HepG2 (cell line): ENCODE data around the gene AUP1. TPM values are rescaled to one million over a fixed set of nuclear protein-coding genes. Genes with fewer than 3 reads are reported as not detected.

Experiments used
- ATAC-seq: fragments of 200-7000 bp; cut with Tn5 transposase; 3 replicates; pipeline ENCODE4 v1.9.1; 2020; ENCODE audit warnings: mild to moderate bottlenecking, moderate library complexity
- BruUV-seq: library from RNA; stranded (reverse); fragments of 400-500 nt; replicated peaks from 2 replicates; lab custom pipeline; 2021; lab: Mats Ljungman, UMichigan
- CTCF ChIA-PET: fragments of 300-600 bp; formaldehyde crosslinking; extraction: SDS; loops from one replicate; lab custom pipeline; 2021; ENCODE audit warnings: low total read pairs, inconsistent platforms, low intra/inter-chr PET ratio; lab: Yijun Ruan, JAX
- POLR2A ChIA-PET: fragments of 350-600 bp; sonication (Branson Sonifier 250); formaldehyde crosslinking; loops from one replicate; lab custom pipeline; 2020; ENCODE audit warnings: antibody characterized with exemption, inconsistent platforms; lab: Yijun Ruan, JAX
- DNase-seq: peaks from one replicate; pipeline ENCODE4 v3.0.0-alpha.2; 2015; ENCODE audit warnings: low spot score
- FAIRE-seq: peaks from 3 replicates; lab custom pipeline; 2011; peaks lifted over from hg19 to GRCh38; lab: Jason Lieb, UNC
- H2AFZ ChIP-seq: one replicate; pipeline ENCODE4 v1.6.1; 2011; ENCODE audit warnings: low read length, inconsistent platforms
- H3K27ac ChIP-seq: fragments of 300-600 bp; 3 replicates; pipeline ENCODE4 v1.8.0; 2011; ENCODE audit warnings: mixed run types, mild to moderate bottlenecking, mixed read lengths, low read length, inconsistent platforms; ENCODE audit not compliant: insufficient read depth; ENCODE audit errors: extremely low read length
- H3K27me3 ChIP-seq, 2 experiments: fragments of 200-600 bp in 1 of 2; 2 replicates in 1 of 2; 3 replicates in 1 of 2; pipeline versions ENCODE4 v1.6.0 to v1.8.0; 2011; ENCODE audit warnings: low read length in 2 of 2, mild to moderate bottlenecking in 2 of 2, moderate library complexity in 2 of 2, inconsistent platforms in 1 of 2; ENCODE audit not compliant: insufficient read depth in 2 of 2, control insufficient read depth in 1 of 2
- H3K36me3 ChIP-seq, 2 experiments: fragments of 200-600 bp in 1 of 2; replicated peaks in 1 of 2; 2 replicates in 1 of 2; 3 replicates in 1 of 2; pipeline versions ENCODE4 v1.5.1 to v1.8.0; 2011; ENCODE audit warnings: low read length in 2 of 2, inconsistent platforms in 1 of 2; ENCODE audit not compliant: insufficient read depth in 2 of 2, control insufficient read depth in 1 of 2
- H3K4me1 ChIP-seq: 2 replicates; pipeline ENCODE4 v1.5.1; 2012; ENCODE audit warnings: low read length, inconsistent platforms; ENCODE audit not compliant: insufficient read depth
- H3K4me2 ChIP-seq: 2 replicates; pipeline ENCODE4 v1.6.0; 2011; ENCODE audit warnings: low read depth, low read length, inconsistent platforms
- H3K4me3 ChIP-seq, 3 experiments: fragments of 200-600 bp in 1 of 3; sonication (generic), shearing (Covaris generic) in 1 of 3; replicated peaks in 1 of 3; 2 replicates each; pipeline ENCODE4 v1.5.1; 2011 to 2016; ENCODE audit warnings: low read length in 3 of 3, inconsistent platforms in 2 of 3, low read depth in 2 of 3, mild to moderate bottlenecking in 2 of 3, control low read depth in 1 of 3, mixed read lengths in 1 of 3; ENCODE audit not compliant: insufficient read depth in 1 of 3
- H3K79me2 ChIP-seq: one replicate; pipeline ENCODE4 v1.6.1; 2011; ENCODE audit warnings: low read length, inconsistent platforms; ENCODE audit not compliant: insufficient read depth
- H3K9ac ChIP-seq: 2 replicates; pipeline ENCODE4 v1.6.0; 2011; ENCODE audit warnings: mild to moderate bottlenecking, low read depth, low read length, inconsistent platforms; ENCODE audit not compliant: insufficient read depth
- H3K9me3 ChIP-seq: 2 replicates; pipeline ENCODE4 v1.5.1; 2012; ENCODE audit warnings: mild to moderate bottlenecking, low read length
- H4K20me1 ChIP-seq: 2 replicates; pipeline ENCODE4 v1.6.0; 2011; ENCODE audit warnings: inconsistent platforms, mild to moderate bottlenecking, low read length, moderate library complexity; ENCODE audit not compliant: insufficient read depth
- ELF1 ChIP-seq: sonication (generic); formaldehyde crosslinking; IDR thresholded peaks from 2 replicates; pipeline ENCODE4 v1.4.0; 2020; ENCODE audit warnings: missing genetic modification reagents
- GABPA ChIP-seq, 2 experiments: IDR thresholded peaks; 2 replicates each; pipeline ENCODE4 v1.6.1; 2011 to 2016; ENCODE audit warnings: low read depth in 2 of 2, low read length in 1 of 2, missing biosample characterization in 1 of 2, missing genetic modification characterization in 1 of 2
- GABPB1 ChIP-seq: IDR thresholded peaks from 2 replicates; pipeline ENCODE4 v1.6.1; 2016; ENCODE audit warnings: mild to moderate bottlenecking, missing genetic modification reagents, moderate library complexity, missing compliant biosample characterization
- GTF2F1 ChIP-seq: fragments of 150-350 bp; IDR thresholded peaks from 2 replicates; pipeline ENCODE4 v1.6.1; 2014; ENCODE audit warnings: low read length
- TOE1 ChIP-seq: sonication (generic); formaldehyde crosslinking; IDR thresholded peaks from 2 replicates; pipeline ENCODE4 v1.4.0; 2020; ENCODE audit warnings: mild to moderate bottlenecking, missing genetic modification reagents
- TRIM24 ChIP-seq: sonication (generic); formaldehyde crosslinking; IDR thresholded peaks from 2 replicates; pipeline ENCODE4 v1.8.0; 2022; ENCODE audit warnings: mild to moderate bottlenecking, missing genetic modification reagents
- ZBTB33 ChIP-seq: sonication (generic); formaldehyde crosslinking; IDR thresholded peaks from 2 replicates; pipeline ENCODE4 v1.4.0; 2020; ENCODE audit warnings: missing genetic modification reagents
- WGBS: methylation state at CpG from one replicate; pipeline ENCODE4 v1.1.6; 2017; ENCODE audit warnings: low lambda C conversion rate; 5-methylcytosine and 5-hydroxymethylcytosine counted together
- in situ Hi-C: cut with HindIII; loops from 2 replicates; pipeline ENCODE4 v1.10.0; 2017; ENCODE audit warnings: low pct_unique_long_range_greater_than_20kb; ENCODE audit not compliant: extremely low pct_ligation_motif_present
- intact Hi-C: fragments of 100-400 bp; cut with micrococcal nuclease; formaldehyde crosslinking; loops from one replicate; pipeline ENCODE4 v1.10.0; 2022; ENCODE audit not compliant: unreplicated experiment
- polyA plus RNA-seq, 8 experiments: library from polyadenylated mRNA; depleted of rRNA in 3 of 8; stranded (reverse) in 7 of 8; unstranded in 1 of 8; fragments of >200 nt; fragmentation: Illumina TruSeq in 4 of 8; extraction: Trizol in 4 of 8; gene quantifications; 2 replicates each; pipeline versions ENCODE4 v1.2.1 to v1.2.3, GENCODE V29; 2011 to 2016; ENCODE audit warnings: low read depth in 4 of 8, missing spikeins in 1 of 8, mixed read lengths in 1 of 8; ENCODE audit not compliant: insufficient read depth in 1 of 8
- total RNA-seq, 5 experiments: library from RNA; depleted of rRNA; stranded (reverse); fragments of >200 nt; fragmentation: Illumina TruSeq; extraction: Trizol; gene quantifications; 2 replicates each; pipeline ENCODE4 v1.2.3, GENCODE V29; 2016; ENCODE audit warnings: low read depth in 1 of 5

AUP1 gene
- total and polyA plus RNA-seq, 2 of the 13 experiments (the other 11 are each of a cell fraction or from before 2014, with no cell fraction given) = 174 to 267 TPM

DNA sequence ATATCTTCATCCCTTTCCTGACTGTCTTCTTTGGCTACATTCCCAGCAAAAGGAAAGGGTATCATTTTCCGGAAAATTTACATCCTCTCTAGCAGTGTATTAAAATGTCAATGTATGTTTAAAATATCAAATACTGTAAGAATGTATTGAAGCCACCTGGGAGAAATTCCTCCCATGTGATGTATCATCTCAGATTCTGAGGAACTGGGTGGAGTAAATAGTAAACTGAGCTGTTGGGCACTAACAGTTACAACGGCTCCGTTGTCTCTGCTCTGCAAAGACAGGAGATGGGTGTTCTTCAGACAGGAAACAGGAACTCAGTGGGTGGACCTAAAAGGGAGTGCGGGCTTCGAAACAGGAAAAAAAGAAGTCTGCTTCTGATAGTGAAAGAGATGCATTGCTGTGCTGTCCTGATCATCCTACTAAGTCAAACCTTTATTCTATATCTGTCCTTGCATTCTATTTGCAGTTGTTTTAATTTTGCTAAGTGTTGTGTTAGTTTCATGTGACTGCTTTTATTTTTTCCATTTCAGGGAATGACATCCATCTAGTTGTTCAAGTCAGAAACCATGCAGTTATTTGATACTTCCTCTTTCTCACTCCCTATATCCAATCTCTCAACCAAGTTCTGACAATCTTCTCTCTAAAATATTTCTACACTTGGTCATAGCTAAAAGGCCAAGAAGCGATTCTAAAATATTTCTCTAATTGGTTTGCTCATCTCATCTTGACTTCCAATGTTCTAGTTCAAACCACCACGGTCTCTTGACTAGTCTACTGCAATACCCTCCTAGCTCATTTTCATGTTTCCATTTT, 44.4 kb upstream of the AUP1 start:
- Histone ChIP-seq H3K79me2 (no peaks in the 10 kb centered on the region), H3K9ac (no peak overlapping the region), H3K4me2 (peak overlapping the region; percentile 1; the same call in 1 of the 2 replicates), H2AFZ (no peak overlapping the region), H3K4me3 (no peak overlapping the region), H4K20me1 (no peaks in the 10 kb centered on the region), H3K27me3 (peaks cover 0 to 30% of the 10 kb centered on the region in 2 experiments), H3K9me3 (no peaks in the 10 kb centered on the region), H3K27ac (no peak overlapping the region), H3K36me3 (no peaks in the 10 kb centered on the region), H3K4me1 (peaks cover 12% of the 10 kb centered on the region)
- no peak for FAIRE-seq
- ChIA-PET CTCF (no interaction called here), POLR2A (interaction anchor here (0.8 to 2.1 kb wide), 2 partner anchors 24 to 44 kb away, joined by 3 to 7 read pairs; partner anchors contain the start of genes AUP1 and HTRA2)
- ATAC-seq = peak; percentile 45; the same call in 2 of the 3 replicates
- intact Hi-C loops = no loop called here
- WGBS = 42% methylated on average over 7 of the region's 7 CpGs
- BruUV-seq = no TSS peak
- no peak for DNase-seq
- TF ChIP-seq GABPA (IDR thresholded peaks at IDR 0.05; ENCODE audit: low read depth, low read length) (peak; percentile 31; the same call in 1 of the 2 replicates), GABPA (CRISPR knock-in tag; IDR thresholded peaks at IDR 0.05; ENCODE audit: low read depth) (peak; percentile 88), ZBTB33 (no peak), TRIM24 (CRISPR knock-in tag) (no peak), GABPB1 (CRISPR knock-in tag) (peak; percentile 50), GTF2F1 (no peak), ELF1 (CRISPR knock-in tag) (0 out of 2 replicates have a peak, but pooled peaks have one; percentile 29), TOE1 (CRISPR knock-in tag) (no peak)
- in situ Hi-C loops = no loop called here
